ENCODE measurements around the gene CYB5R4.

Gene CYB5R4, protein sequence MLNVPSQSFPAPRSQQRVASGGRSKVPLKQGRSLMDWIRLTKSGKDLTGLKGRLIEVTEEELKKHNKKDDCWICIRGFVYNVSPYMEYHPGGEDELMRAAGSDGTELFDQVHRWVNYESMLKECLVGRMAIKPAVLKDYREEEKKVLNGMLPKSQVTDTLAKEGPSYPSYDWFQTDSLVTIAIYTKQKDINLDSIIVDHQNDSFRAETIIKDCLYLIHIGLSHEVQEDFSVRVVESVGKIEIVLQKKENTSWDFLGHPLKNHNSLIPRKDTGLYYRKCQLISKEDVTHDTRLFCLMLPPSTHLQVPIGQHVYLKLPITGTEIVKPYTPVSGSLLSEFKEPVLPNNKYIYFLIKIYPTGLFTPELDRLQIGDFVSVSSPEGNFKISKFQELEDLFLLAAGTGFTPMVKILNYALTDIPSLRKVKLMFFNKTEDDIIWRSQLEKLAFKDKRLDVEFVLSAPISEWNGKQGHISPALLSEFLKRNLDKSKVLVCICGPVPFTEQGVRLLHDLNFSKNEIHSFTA

DNA sequence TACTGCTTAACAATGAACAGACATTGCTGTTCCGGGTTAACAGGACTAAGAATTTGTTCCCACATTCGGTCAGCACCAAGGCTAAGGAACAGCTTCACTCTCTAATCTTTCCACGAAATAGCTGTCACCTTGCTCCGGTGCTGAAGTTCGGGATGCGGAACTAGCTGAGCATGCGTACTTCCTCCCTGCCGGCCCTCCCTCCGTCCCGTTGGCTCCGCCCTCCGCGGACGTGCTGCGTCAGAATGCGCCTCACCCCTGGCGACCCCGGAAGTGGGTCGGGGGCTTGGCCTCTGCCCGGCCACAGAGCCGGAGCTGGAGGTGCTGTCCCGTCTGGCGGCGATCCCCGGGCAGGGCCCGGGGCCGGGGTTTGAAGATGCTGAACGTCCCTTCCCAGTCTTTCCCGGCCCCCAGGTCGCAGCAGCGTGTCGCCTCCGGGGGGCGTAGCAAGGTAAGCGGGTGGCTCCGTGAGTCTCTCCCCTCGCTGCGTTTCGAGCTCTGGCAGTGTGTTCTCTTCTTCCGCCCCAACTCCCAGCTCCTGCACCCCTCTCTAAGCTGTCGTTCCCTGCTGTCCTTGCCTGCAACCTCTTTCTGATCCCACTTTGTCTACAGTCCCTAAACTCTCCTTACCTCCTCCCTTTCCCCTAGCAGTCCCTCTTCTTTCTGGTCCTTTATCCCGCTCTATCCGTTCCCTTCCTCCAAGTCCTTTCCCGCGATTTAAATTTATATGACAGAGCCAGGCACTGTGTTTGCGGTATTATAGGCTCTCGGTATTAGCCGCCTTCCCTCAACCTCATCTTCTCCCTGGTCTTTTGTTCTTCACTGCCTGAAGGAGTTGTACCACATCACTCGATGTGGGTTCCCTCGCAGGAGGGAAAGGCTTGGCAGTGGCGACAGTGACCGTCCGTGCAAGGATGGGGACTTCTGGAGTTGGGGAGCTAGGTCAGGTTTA lies at the start of gene CYB5R4:
CYB5R4 (plus strand) TSS at position 280 of the 949 bp plus-strand sequence; CDS start at position 374, 94 bp downstream.
- peak; percentile 90 to 96 for DNase-seq

DNA sequence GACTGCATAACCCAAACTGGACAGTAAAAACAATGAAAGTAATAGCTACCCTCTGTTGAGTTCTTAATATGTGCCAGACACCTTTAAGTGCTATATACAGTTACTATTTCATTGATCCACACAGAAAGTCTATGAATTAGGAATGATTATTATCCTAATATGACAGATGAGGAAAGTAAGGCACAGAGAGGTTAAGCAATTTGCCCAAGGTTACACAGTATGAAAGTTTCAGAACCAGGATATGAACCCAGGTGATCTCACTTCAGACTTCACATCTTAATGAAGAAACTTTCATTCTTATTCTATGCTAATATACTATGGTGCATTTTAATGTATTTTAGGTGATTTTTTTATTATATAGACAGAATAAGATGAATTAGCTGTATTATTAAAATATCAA lies 46.9 kb upstream of the CYB5R4 start:
- DNase-seq, result no peak

GRCh38 chr6:83815631-83816272 lies 43.7 kb upstream of the CYB5R4 start:
- DNase-seq, result no peak

DNA sequence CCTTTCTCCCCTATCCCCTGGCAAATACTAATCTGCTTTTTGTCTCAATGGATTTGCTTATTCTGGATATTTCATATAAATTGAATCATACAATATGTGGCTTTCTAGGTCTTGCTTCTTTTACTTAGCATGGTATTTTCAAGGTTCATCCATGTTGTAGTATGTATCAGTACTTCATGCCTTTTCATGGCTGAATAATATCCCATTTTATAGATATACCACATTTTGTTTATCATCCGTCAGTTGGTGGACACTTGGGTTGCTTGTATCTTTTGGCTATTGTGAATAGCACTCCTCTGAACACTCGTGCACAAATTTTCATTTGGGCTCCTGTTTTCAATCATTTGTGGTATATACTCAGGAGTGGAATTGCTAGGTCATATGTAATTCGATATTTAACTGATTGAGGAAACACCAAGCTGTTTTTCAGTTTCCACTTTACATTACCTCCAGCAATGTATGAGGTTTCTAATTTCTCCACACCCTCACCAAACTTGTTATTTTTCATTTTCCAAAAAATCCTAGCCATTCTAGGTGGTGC lies 36.8 kb upstream of the CYB5R4 start:
- no peak for DNase-seq

DNA sequence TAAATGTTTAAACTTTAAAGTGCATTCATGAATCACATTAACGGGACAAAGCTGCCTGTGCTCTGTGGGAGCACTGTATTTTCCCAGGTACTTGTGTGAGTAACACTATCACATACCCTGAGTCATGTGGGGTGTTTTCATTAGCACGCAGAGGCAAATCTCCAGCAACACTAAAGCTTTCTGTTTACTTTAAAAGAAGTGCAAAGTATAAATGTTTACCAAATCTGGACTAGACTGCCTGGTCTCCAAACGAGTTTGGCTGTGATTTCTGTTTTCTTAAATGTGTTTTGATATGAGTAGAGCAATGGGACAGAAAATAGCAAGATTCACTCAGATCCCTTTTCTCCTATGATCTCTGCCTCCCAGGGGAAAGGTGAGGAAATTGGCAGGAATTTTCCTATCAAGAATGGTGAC lies 35.1 kb upstream of the CYB5R4 start:
- DNase-seq, result no peak

- no peak for DNase-seq
These were observed 34.7 kb upstream of the CYB5R4 start for GRCh38 chr6:83824831-83825230.

DNA sequence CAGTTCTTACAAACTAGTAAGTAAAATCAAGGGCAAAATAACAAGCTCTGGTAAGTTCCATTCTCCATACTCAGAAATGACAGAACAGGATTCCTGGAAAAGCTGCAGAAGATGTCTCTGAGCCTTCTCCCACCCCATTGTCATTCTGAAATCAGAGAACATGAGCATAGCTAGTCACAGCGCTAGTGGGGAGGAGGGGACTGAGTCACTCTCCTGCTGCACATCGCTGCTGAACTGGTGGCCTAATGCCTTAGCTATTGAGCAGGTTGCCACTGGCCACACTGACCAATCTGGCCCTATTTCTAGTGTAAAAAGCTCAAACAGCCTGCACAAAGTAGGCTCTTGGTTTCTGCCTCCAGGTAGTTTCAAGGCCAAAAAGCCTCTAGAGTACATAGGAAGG lies 32.4 kb upstream of the CYB5R4 start:
- no peak for DNase-seq

DNA sequence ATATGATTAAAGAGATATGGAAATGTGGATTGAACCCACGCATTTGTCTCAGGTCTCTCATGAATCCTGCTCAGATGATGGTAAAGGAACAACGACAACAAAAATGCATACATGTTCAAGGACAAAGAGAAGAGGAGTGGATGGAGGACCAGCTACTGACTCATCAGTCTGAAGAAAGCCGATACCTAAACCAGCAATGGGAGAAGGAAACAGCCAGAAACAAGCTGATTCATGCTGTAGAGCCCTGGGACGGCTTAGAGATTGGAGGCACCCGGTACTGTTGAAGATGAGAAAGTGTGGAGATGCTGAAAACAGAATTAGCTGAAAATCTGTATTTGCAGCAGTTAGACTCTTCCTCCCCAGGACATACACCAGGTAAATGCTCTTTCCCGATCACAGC lies 20.8 kb upstream of the CYB5R4 start:
- no peak for DNase-seq

- no peak for DNase-seq
These were observed 15.3 kb upstream of the CYB5R4 start for GRCh38 chr6:83844170-83844569.

GRCh38 chr6:83846291-83846690 lies 13.2 kb upstream of the CYB5R4 start:
- no peak for DNase-seq

DNA sequence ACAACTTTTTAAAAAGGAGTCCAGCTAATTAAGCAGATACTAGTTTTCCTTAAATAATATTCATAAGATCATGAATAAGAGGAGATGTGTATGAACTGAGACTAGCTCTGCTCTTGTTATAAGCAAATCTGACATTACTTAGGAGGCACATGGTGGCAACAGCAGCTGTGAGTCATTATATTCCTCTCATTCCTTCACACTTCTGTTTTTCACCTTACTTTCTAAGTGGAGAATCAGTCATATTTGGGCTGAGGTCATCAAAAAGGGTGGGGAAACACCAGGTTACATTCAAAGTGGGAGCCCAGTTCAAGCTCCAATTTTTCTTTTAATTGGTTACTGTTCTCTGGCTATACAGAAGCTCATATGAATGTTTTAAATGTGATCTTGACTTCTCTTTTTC lies 12.3 kb upstream of the CYB5R4 start:
- no peak for DNase-seq

GRCh38 chr6:83849127-83849526 lies 10.4 kb upstream of the CYB5R4 start:
- no peak for DNase-seq

DNA sequence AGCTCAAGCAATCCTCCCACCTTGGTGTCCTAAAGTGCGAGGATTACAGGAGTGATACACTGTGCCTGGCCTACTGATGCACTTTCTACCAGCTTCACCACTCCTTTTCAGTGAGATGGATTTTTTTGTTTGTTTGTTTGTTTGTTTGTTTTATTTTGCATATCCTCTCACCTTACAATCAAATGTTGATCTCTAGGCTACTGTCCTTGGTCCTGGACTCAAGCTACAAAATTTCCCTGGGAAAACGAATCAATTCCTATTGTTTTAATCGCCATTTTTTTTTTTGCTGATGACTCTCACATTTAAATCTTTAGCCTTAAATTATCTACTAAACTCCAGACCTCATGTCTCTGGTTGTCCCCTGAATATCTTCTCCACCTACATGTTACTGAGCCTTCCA lies 9.9 kb upstream of the CYB5R4 start:
- no peak for DNase-seq

GRCh38 chr6:83852528-83853177 lies 6.8 kb upstream of the CYB5R4 start:
- DNase-seq, result no peak

DNA sequence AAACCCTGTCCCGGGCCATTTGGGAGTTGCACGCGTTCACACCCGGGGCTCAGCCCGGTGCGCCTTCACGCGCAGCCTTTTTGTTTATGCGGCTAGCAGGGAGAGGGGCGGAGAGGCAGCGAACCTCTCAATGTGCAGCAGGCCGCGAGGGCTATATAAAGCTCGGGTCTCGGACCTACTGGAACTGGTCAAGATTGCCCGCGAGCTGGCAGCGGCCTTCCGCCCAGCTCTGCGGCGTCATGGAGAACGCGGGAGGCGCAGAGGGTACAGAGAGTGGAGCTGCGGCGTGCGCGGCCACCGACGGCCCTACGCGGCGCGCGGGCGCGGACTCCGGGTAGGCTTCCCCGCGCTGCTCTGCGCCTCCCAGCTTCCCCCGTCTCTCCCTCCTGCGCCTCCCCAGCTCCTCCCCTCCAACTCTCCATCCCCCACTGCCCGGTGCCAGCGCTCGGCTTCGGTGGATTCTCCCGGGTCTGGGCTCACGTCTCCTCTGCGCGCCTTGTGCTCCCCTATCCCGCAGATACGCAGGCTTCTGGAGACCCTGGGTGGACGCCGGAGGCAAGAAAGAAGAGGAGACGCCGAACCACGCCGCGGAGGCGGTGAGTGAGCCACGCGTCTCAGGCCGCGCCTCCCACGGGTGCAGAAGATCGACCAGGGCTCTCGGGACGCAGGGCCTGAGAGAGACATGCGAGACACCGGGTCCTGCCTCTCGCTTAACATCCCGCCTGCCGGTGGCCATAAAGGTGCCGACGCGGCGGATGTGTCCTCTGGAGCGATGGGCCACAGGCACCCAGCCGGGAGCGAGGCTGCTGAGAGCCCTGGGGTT lies 6.1 kb upstream of the CYB5R4 start, which contains the start of gene RIPPLY2:
RIPPLY2 (plus strand) TSS at position 183 of the 823 bp plus-strand sequence; CDS start at position 240, 57 bp downstream.
- DNase-seq, result no peak

GRCh38 chr6:83854001-83854501 lies 5.4 kb upstream of the CYB5R4 start:
- DNase-seq, result no peak

- no peak for DNase-seq
These were observed 4.7 kb upstream of the CYB5R4 start for GRCh38 chr6:83854766-83855165.

DNA sequence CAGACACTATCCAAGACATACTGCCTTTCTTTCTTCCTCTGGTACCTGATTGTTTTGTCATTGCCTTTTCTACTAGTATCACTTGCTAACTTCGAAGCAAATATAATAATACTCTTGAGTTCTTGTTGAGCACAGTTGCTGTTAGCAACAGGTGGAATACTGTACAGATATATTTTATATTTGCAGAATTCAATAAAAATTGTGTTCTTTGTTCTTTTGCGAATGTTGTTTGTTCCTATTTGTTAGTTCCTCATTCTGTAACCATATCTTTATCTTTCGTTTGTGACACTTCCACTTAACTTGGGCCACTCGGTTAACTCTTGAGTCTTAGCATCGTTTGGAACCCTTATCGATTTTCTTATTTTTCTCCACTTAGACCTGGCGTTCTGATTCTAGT lies 868 bp downstream of the CYB5R4 start:
- peak; percentile 11 to 36 for DNase-seq

GRCh38 chr6:83860782-83861495 lies 1.4 kb downstream of the CYB5R4 start:
- DNase-seq, result peak; percentile 19 to 34

DNA sequence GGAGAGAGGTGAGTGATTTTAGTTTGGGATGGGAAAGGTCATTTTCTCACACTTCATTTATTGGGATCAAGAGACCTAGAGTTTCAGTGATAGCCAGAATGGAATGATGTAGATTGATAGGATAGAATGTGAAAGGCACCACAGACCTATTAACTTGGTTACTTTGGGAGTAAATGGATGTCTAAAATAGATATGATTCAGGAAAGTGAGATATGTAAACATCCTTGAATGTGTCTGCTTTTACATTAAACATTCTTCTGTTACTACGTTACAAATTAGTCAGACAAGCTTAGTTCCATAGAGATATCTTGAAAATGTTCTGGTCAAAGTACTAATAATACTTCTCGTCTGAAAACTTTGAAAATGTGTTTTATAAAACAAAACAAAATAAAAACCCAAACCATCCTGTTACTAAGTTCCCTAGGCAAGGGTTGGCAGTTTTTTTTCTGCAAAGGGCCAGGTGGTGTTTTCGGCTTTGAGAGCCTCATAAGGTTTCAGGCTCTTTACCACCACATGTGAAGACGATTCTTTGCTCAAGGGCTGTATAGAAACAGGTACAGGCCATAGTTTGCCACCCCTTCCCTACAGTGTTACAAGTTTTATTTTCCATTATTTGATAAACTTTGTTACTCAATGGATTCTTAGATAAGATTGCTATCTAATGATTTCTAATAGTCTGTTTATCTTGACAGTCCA lies 3.4 kb downstream of the CYB5R4 start:
- no peak for DNase-seq

Measured in inflammatory macrophage treated with lipopolysaccharide for 1 hour (primary cell).